BJ (cell line): ENCODE measurements around the gene CHST10. TPM values are rescaled to one million over a fixed set of nuclear protein-coding genes. Genes with fewer than 3 reads are reported as not detected.
"Not testable (repeated sequence)": the region's sequence is repeated elsewhere in the genome, so short reads cannot be mapped to it uniquely, and the experiment has no call there.

Source experiments
- CTCF ChIA-PET: fragments of 350-600 bp; formaldehyde crosslinking; extraction: SDS; loops from one replicate; lab custom pipeline; 2021; ENCODE audit warnings: antibody characterized with exemption, inconsistent platforms; lab: Yijun Ruan, JAX
- POLR2A ChIA-PET: fragments of 300-600 bp; sonication (Branson Sonifier 250); formaldehyde crosslinking; extraction: SDS; loops from one replicate; lab custom pipeline; 2021; ENCODE audit warnings: antibody characterized with exemption; lab: Charles Lee
- DNase-seq: peaks from one replicate; pipeline ENCODE4 v3.0.0-alpha.2; 2011; ENCODE audit warnings: low read depth
- H3K27me3 ChIP-seq: 2 replicates; pipeline ENCODE4 v1.6.0; 2011; ENCODE audit warnings: low read length; ENCODE audit not compliant: control insufficient read depth, insufficient read depth
- H3K36me3 ChIP-seq: 2 replicates; pipeline ENCODE4 v1.5.1; 2011; ENCODE audit warnings: low read length; ENCODE audit not compliant: control insufficient read depth, insufficient read depth
- H3K4me3 ChIP-seq: 2 replicates; pipeline ENCODE4 v1.5.1; 2011; ENCODE audit warnings: low read depth, mild to moderate bottlenecking, control low read depth, low read length
- polyA minus RNA-seq: library from RNA; depleted of rRNA, polyadenylated mRNA; stranded (reverse); fragments of >200 nt; gene quantifications from 2 replicates; pipeline ENCODE4 v1.2.3, GENCODE V29; 2011; rRNA and poly(A)+ RNA removed
- polyA plus RNA-seq: library from polyadenylated mRNA; depleted of rRNA; stranded (reverse); fragments of >200 nt; gene quantifications from 2 replicates; pipeline ENCODE4 v1.2.3, GENCODE V29; 2011; rRNA removed
- TF ChIP-seq, protein P1 (sequence below): IDR thresholded peaks from 2 replicates; pipeline ENCODE4 v1.5.1; 2011; ENCODE audit warnings: low read depth, mild to moderate bottlenecking, control low read depth, inconsistent platforms, low read length, moderate library complexity; ENCODE audit not compliant: insufficient read depth

Gene CHST10, protein sequence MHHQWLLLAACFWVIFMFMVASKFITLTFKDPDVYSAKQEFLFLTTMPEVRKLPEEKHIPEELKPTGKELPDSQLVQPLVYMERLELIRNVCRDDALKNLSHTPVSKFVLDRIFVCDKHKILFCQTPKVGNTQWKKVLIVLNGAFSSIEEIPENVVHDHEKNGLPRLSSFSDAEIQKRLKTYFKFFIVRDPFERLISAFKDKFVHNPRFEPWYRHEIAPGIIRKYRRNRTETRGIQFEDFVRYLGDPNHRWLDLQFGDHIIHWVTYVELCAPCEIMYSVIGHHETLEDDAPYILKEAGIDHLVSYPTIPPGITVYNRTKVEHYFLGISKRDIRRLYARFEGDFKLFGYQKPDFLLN
- polyA plus RNA-seq = 11.5 and 11.7 TPM in 2 replicates
- polyA minus RNA-seq = 4.7 and 6.1 TPM in 2 replicates

DNA sequence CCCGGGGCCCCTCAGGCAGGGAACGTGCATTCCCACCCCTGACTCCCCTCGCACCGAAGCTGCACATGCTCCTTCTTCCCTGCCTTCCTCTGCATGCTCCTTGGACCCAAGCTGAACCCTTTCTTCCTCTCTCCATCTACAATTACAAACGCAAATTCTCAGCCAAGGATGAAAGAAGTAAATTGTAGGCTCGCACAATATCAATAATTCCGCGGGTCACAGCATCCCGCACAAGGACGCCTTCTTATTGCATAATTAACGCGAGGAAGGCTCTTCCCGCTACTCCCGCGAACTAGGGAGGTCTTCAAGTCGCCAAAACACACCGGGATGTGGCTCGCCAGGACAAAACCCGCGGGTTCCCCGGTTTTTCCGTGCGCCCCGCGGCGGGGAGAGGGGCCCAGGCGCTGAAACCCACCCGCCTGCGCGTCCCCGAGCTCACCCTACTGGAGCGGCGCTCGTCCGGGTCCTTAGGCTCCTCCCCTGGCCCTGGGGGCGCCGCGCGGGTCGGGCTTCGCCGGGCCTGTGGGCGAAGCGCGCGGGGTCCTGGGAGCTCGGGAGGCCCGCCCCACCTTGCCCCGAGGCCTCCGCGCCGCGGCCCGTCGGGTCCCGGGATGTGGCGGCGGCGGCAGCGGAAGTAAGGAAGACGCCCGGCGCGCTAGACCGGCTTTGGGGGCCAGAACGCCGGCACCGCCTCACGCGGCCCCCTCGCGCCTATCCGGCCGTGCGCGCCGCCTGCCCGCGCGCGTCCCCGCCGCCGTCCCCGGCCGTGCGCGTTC, at the start of gene CHST10:
TSS of gene CHST10 (minus strand) at position 734 of the 776 bp plus-strand sequence. CDS start 10,993 bp downstream, outside the sequence.
- TF ChIP-seq, protein P1, sequence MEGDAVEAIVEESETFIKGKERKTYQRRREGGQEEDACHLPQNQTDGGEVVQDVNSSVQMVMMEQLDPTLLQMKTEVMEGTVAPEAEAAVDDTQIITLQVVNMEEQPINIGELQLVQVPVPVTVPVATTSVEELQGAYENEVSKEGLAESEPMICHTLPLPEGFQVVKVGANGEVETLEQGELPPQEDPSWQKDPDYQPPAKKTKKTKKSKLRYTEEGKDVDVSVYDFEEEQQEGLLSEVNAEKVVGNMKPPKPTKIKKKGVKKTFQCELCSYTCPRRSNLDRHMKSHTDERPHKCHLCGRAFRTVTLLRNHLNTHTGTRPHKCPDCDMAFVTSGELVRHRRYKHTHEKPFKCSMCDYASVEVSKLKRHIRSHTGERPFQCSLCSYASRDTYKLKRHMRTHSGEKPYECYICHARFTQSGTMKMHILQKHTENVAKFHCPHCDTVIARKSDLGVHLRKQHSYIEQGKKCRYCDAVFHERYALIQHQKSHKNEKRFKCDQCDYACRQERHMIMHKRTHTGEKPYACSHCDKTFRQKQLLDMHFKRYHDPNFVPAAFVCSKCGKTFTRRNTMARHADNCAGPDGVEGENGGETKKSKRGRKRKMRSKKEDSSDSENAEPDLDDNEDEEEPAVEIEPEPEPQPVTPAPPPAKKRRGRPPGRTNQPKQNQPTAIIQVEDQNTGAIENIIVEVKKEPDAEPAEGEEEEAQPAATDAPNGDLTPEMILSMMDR = no peak
- Histone ChIP-seq H3K27me3 (no peaks in the 10 kb centered on the region), H3K36me3 (no peaks in the 10 kb centered on the region), H3K4me3 (peak within 1 kb of the TSS; percentile 73)
- no peak for DNase-seq
- ChIA-PET POLR2A (interaction anchor here (0.6 to 0.9 kb wide), 2 partner anchors 81 to 146 kb away, joined by 5 to 8 read pairs; partner anchors contain the start of gene PDCL3), CTCF (interaction anchor here (0.6 to 1.4 kb wide), 2 partner anchors 10 to 154 kb away, joined by 3 to 8 read pairs; no protein-coding TSS in a partner anchor)

DNA sequence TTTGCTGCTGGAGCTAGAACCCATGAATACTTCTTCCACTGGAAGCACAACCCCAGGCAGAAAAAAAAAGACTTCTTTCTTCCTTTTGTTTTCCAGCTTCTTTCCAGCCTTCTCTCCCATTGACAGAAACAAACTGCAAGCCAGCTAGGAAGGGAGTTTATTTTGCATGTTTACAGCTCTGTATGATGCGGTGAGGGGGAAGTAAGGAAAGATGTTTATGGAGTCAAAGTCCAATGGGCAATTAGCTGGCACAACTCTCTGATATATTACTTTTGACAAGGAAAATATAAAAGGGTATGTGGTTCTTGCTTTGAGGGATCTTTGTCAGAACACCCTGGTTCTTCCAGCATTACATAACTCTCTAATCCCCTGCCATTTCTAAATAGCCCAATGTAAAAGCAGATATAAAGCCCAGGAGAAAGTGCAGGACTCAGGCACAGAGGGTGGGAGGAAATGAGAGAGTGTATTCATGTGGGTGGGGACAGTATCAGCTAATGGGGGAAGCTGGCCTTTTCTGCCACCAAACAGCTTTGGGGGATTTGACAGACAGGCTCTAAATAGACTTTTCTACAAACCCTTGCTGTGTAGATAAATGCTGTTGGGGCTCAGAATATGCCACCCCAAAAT, 43.5 kb upstream of the CHST10 start:
- ChIA-PET POLR2A (no interaction called here), CTCF (no interaction called here)
- no peaks in the 10 kb centered on the region for H3K36me3 ChIP-seq
- TF ChIP-seq, protein P1 = no peak
- no peak for DNase-seq
- no peak overlapping the region for H3K4me3 ChIP-seq
- no peaks in the 10 kb centered on the region for H3K27me3 ChIP-seq

DNA sequence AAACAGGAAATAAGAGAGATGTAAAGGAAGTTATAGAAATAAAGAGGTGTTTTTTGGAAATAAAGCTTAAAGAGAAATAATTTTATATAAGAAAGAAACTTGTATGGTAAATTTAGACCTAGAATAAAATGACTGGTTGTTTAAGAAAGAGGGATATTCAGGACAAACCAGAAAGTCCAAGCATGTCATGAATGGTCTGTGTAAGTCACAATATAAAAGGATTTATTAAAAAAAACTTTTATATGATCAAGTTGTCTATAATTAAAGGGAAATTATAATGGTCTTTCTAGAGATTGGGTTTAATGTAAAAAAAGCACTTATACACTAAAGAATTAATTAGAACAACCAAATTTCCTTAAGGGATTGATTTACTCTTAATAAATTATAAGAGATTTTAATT, 38.9 kb upstream of the CHST10 start:
- CTCF ChIA-PET, H3K27me3 ChIP-seq, POLR2A ChIA-PET, DNase-seq, H3K36me3 ChIP-seq, H3K4me3 ChIP-seq: not testable (repeated sequence)

DNA sequence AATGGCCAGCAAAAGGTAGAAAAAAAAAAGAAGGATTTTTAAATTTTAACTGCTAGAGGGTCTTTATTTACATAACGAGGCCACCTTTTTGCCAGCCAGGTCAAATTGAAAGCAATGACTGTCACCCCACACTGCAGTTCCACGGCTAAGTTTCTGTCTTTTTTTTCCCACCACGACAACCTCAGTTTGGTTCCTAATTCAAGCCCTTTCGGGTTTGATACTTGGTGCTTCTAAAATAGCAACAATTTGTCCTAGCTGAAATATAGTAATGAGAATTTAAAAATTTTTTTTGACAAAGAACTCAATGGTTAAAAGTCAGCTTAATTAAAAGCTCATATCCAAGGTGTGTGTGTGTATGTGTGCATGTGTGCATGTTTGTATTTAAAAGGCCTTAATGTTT, 36.4 kb upstream of the CHST10 start:
- DNase-seq = no peak
- Histone ChIP-seq H3K4me3 (no peak overlapping the region), H3K27me3 (no peaks in the 10 kb centered on the region; the same call in 1 of the 2 replicates), H3K36me3 (no peaks in the 10 kb centered on the region)
- POLR2A ChIA-PET = no interaction called here
- CTCF ChIA-PET = interaction anchor here (0.8 to 1.1 kb wide), 2 partner anchors 21 to 35 kb away, joined by 3 to 4 read pairs; no protein-coding TSS in a partner anchor
- TF ChIP-seq, protein P1 = no peak

DNA sequence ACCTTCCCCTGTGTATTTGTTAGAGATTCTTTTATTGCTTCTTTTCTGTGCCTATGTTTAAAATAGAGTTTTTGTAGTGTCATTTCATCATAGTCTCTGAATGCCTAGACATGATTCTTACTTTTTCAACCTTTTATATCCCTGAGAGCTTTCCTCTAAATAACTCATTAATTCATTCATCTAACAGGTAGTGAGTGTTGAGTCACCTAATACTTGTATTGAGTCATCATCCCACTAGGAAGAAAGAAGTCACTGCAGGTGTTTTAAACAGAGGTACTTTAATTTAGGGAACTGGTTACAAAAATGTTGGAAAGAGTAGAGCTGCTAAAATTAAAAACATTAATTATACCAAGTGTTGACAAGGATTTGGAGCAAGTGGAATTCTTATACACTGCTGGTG, 34.3 kb upstream of the CHST10 start:
- TF ChIP-seq, protein P1 = no peak
- H3K27me3 ChIP-seq = no peaks in the 10 kb centered on the region; the same call in 1 of the 2 replicates
- no peak overlapping the region for H3K4me3 ChIP-seq
- ChIA-PET CTCF (no interaction called here), POLR2A (no interaction called here)
- DNase-seq = no peak
- H3K36me3 ChIP-seq = no peaks in the 10 kb centered on the region
